Cardiac atrium fibroblast (primary cell): ENCODE results near the gene SLC35D3. TPM values are rescaled to one million over a fixed set of nuclear protein-coding genes. Genes with fewer than 3 reads are reported as not detected.

Experiments used
- total RNA-seq: library from RNA; depleted of rRNA; stranded (reverse); fragments of >200 nt; gene quantifications from 2 replicates; pipeline ENCODE4 v1.2.3, GENCODE V29; 2015

The SLC35D3 gene, protein sequence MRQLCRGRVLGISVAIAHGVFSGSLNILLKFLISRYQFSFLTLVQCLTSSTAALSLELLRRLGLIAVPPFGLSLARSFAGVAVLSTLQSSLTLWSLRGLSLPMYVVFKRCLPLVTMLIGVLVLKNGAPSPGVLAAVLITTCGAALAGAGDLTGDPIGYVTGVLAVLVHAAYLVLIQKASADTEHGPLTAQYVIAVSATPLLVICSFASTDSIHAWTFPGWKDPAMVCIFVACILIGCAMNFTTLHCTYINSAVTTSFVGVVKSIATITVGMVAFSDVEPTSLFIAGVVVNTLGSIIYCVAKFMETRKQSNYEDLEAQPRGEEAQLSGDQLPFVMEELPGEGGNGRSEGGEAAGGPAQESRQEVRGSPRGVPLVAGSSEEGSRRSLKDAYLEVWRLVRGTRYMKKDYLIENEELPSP
- not detected in 2 replicates for total RNA-seq

DNA sequence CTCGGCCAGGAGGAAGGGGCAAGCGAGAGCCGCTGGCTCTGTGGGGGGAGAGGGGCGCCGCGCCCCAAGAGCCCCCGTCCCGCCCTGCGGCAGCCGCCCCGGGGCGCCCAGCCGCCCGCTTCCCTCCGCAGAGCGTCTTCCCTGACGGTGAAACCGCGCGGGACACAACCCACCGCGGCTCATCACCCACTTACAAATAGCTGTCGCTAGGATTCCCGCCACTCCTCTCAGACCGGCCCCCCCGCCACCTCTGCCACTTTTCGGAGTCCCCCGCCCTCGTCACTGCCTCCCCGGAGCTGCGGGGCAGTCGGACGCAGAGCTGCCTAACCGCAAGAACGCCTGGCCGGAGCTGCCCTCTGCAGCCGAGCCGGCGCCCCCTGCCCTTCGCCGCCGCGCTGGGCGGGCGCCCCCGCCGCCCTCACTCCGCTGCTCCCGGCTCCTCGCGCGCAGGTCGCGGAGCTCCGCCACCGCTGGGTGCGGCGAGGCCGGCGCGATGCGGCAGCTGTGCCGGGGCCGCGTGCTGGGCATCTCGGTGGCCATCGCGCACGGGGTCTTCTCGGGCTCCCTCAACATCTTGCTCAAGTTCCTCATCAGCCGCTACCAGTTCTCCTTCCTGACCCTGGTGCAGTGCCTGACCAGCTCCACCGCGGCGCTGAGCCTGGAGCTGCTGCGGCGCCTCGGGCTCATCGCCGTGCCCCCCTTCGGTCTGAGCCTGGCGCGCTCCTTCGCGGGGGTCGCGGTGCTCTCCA is at the start of gene SLC35D3:
SLC35D3 (plus strand) TSS at position 366 of the 749 bp plus-strand sequence; CDS start at position 494, 128 bp downstream.

Other genes starting within 250 kb of the SLC35D3 start
- gene MAP3K5, start 129.8 kb upstream of the SLC35D3 start, total RNA-seq, result 8.3 TPM in 2 replicates
- gene PEX7, start 99.7 kb upstream of the SLC35D3 start, total RNA-seq, result 7.6 and 7.9 TPM in 2 replicates
- not detected in 2 replicates for gene IL20RA, start 122.7 kb downstream of the SLC35D3 start, total RNA-seq